Endothelial cell of umbilical vein (primary cell): ENCODE measurements around the gene C17orf50. TPM values are rescaled to one million over a fixed set of nuclear protein-coding genes. Genes with fewer than 3 reads are reported as not detected.

ENCODE experiments used
- BruUV-seq: library from RNA; stranded (reverse); fragments of 400-500 nt; replicated peaks from 2 replicates; lab custom pipeline; 2021; lab: Mats Ljungman, UMichigan
- CTCF ChIA-PET: fragments of 300-600, 350-600 bp; sonication (Branson Sonifier 250); formaldehyde crosslinking; loops from one replicate; lab custom pipeline; 2021; ENCODE audit warnings: antibody characterized with exemption, inconsistent platforms; lab: Charles Lee
- POLR2A ChIA-PET: fragments of 300-600, 350-600 bp; sonication (Branson Sonifier 250); formaldehyde crosslinking; loops from one replicate; lab custom pipeline; 2021; ENCODE audit warnings: antibody characterized with exemption, inconsistent platforms; lab: Charles Lee
- DNase-seq: peaks from one replicate; pipeline ENCODE4 v3.0.0-alpha.2; 2011; ENCODE audit warnings: low read depth, low spot score
- FAIRE-seq: peaks from 2 replicates; lab custom pipeline; 2011; peaks lifted over from hg19 to GRCh38; lab: Jason Lieb, UNC
- H2AFZ ChIP-seq: 2 replicates; pipeline ENCODE4 v1.6.0; 2012; ENCODE audit warnings: low read depth, low read length, control low read depth, inconsistent platforms
- H3K27ac ChIP-seq: 2 replicates; pipeline ENCODE4 v1.5.1; 2011; ENCODE audit warnings: low read depth, mild to moderate bottlenecking, control low read depth, low read length, moderate library complexity; ENCODE audit not compliant: insufficient read depth
- H3K27me3 ChIP-seq, 2 experiments: 2 replicates each; pipeline versions ENCODE4 v1.6.0 to v1.6.1; 2011; ENCODE audit warnings: low read length in 2 of 2, mixed read lengths in 1 of 2; ENCODE audit not compliant: control insufficient read depth in 2 of 2, insufficient read depth in 2 of 2
- H3K36me3 ChIP-seq, 2 experiments: 2 replicates in 1 of 2; 3 replicates in 1 of 2; pipeline ENCODE4 v1.5.1; 2011; ENCODE audit warnings: low read length in 2 of 2, mild to moderate bottlenecking in 1 of 2, moderate library complexity in 1 of 2; ENCODE audit not compliant: control insufficient read depth in 2 of 2, insufficient read depth in 2 of 2; ENCODE audit errors: extremely low read depth in 1 of 2
- H3K4me1 ChIP-seq: 3 replicates; pipeline ENCODE4 v1.5.1; 2011; ENCODE audit warnings: mild to moderate bottlenecking, low read length; ENCODE audit not compliant: control insufficient read depth, insufficient read depth; ENCODE audit errors: extremely low read depth
- H3K4me2 ChIP-seq: 2 replicates; pipeline ENCODE4 v1.6.1; 2011; ENCODE audit warnings: low read length, control low read depth, mixed read lengths; ENCODE audit not compliant: insufficient read depth
- H3K4me3 ChIP-seq, 3 experiments: fragments of 200-600 bp in 1 of 3; sonication (generic), shearing (Covaris generic) in 1 of 3; replicated peaks in 1 of 3; 2 replicates each; pipeline ENCODE4 v1.5.1; 2011 to 2016; ENCODE audit warnings: control low read depth in 3 of 3, low read length in 3 of 3, mild to moderate bottlenecking in 2 of 3, inconsistent platforms in 1 of 3, low read depth in 1 of 3, moderate library complexity in 1 of 3; ENCODE audit not compliant: insufficient read depth in 1 of 3
- H3K79me2 ChIP-seq: 2 replicates; pipeline ENCODE4 v1.6.0; 2012; ENCODE audit warnings: low read length, inconsistent platforms; ENCODE audit not compliant: control insufficient read depth, insufficient read depth
- H3K9ac ChIP-seq: replicated peaks from 2 replicates; pipeline ENCODE3; 2011; ENCODE audit warnings: low read length, control low read depth; ENCODE audit not compliant: insufficient read depth; ENCODE audit errors: extremely low read depth
- H3K9me1 ChIP-seq: replicated peaks from 3 replicates; pipeline ENCODE4 v1.6.0; 2011; ENCODE audit warnings: mild to moderate bottlenecking, low read length; ENCODE audit not compliant: control insufficient read depth, insufficient read depth; ENCODE audit errors: extremely low read depth
- H3K9me3 ChIP-seq: replicated peaks from 2 replicates; pipeline ENCODE4 v1.5.1; 2012; ENCODE audit warnings: low read length, inconsistent platforms; ENCODE audit not compliant: control insufficient read depth, insufficient read depth
- H4K20me1 ChIP-seq: replicated peaks from 2 replicates; pipeline ENCODE3; 2011; ENCODE audit warnings: mild to moderate bottlenecking, low read length; ENCODE audit not compliant: control insufficient read depth, insufficient read depth; ENCODE audit errors: extremely low read depth
- CTCF ChIP-seq, 2 donors: IDR thresholded peaks; 1 replicate in 1 of 2; 2 replicates in 1 of 2; pipeline ENCODE4 v1.5.1; 2011; ENCODE audit warnings: low read length in 2 of 2, mild to moderate bottlenecking in 2 of 2, moderate library complexity in 2 of 2, control low read depth in 1 of 2, inconsistent platforms in 1 of 2, low read depth in 1 of 2; ENCODE audit not compliant: insufficient read depth in 1 of 2; ENCODE audit errors: extremely low read depth in 1 of 2
- EZH2 ChIP-seq: IDR thresholded peaks from 2 replicates; pipeline ENCODE4 v1.6.1; 2012; ENCODE audit warnings: borderline replicate concordance, low read depth, mild to moderate bottlenecking, moderate library complexity, low read length, inconsistent platforms; ENCODE audit not compliant: severe bottlenecking
- FOS ChIP-seq: IDR thresholded peaks from 2 replicates; pipeline ENCODE4 v1.6.1; 2011; ENCODE audit warnings: mild to moderate bottlenecking, low read length, moderate library complexity, borderline replicate concordance; ENCODE audit not compliant: insufficient read depth
- GATA2 ChIP-seq: IDR thresholded peaks from 2 replicates; pipeline ENCODE4 v1.7.0; 2011; ENCODE audit warnings: low read depth, mild to moderate bottlenecking, moderate library complexity, mixed read lengths, low read length; ENCODE audit not compliant: insufficient read length, insufficient read depth
- JUN ChIP-seq: IDR thresholded peaks from 2 replicates; pipeline ENCODE4 v1.6.1; 2011; ENCODE audit warnings: borderline replicate concordance, low read depth; ENCODE audit not compliant: insufficient read length, insufficient read depth
- MAX ChIP-seq: IDR thresholded peaks from 2 replicates; pipeline ENCODE4 v1.6.1; 2011; ENCODE audit not compliant: insufficient read depth, insufficient read length
- MYC ChIP-seq: IDR thresholded peaks from one replicate; pipeline ENCODE4 v1.6.1; 2011; ENCODE audit warnings: mild to moderate bottlenecking, low read depth, low read length
- POLR2A ChIP-seq: IDR thresholded peaks from 2 replicates; pipeline ENCODE4 v1.6.1; 2012; ENCODE audit warnings: low read depth, mild to moderate bottlenecking, control low read depth, low read length
- POLR2AphosphoS5 ChIP-seq: IDR thresholded peaks from 2 replicates; pipeline ENCODE4 v1.6.1; 2012; ENCODE audit warnings: low read depth, mild to moderate bottlenecking, control low read depth, low read length, moderate library complexity; ENCODE audit not compliant: insufficient read depth
- dilution Hi-C: fragments of 300-500 bp; cut with MboI; formaldehyde crosslinking; loops from one replicate; pipeline ENCODE4 v1.15.0; 2019; ENCODE audit warnings: low sequenced_read_pairs; ENCODE audit not compliant: extremely low pct_ligation_motif_present
- intact Hi-C: fragments of 100-400 bp; cut with micrococcal nuclease; formaldehyde crosslinking; loops from one replicate; pipeline ENCODE4 v1.10.0; 2022
- polyA plus RNA-seq, 4 experiments: library from polyadenylated mRNA; depleted of rRNA in 3 of 4; stranded (reverse) in 3 of 4; unstranded in 1 of 4; fragments of >200 nt; gene quantifications; 2 replicates each; pipeline versions ENCODE4 v1.2.1 to v1.2.3, GENCODE V29; 2011 to 2012; ENCODE audit warnings: missing spikeins in 1 of 4
- total RNA-seq: library from RNA; stranded (reverse); gene quantifications from 2 replicates; pipeline ENCODE4 v1.2.3, GENCODE V29; 2021

The C17orf50 gene
- total and polyA plus RNA-seq, 2 donors (not counting 3 experiments of a cell fraction or from before 2014, with no cell fraction given) = 0.15 TPM; not detected in 1

GRCh38 chr17:35715416-35715815 lies 45.3 kb upstream of the C17orf50 start:
- Histone ChIP-seq H2AFZ (no peak overlapping the region), H3K4me2 (no peak overlapping the region), H3K36me3 (peaks cover 10 to 12% of the 10 kb centered on the region in 2 experiments), H3K9me3 (no peaks in the 10 kb centered on the region), H3K79me2 (no peaks in the 10 kb centered on the region), H3K27me3 (no peaks in the 10 kb centered on the region), H3K27ac (no peak overlapping the region), H3K4me3 (no peak overlapping the region), H3K9me1 (no peaks in the 10 kb centered on the region), H4K20me1 (peaks cover 2% of the 10 kb centered on the region), H3K9ac (no peak overlapping the region), H3K4me1 (peaks cover 15% of the 10 kb centered on the region)
- intact Hi-C loops = no loop called here
- FAIRE-seq (no peak), DNase-seq (no peak)
- ChIA-PET POLR2A (no interaction called here), CTCF (interaction anchor here (1.3 kb wide), 1 partner anchor 32 kb away, joined by 3 read pairs; no protein-coding TSS in a partner anchor)
- TF ChIP-seq FOS (no peak), MAX (no peak), GATA2 (no peak), EZH2 (no peak), JUN (no peak), MYC (no peak), POLR2A (no peak), CTCF (IDR thresholded peaks at IDR 0.05; ENCODE audit: extremely low read depth in 1 of 2, insufficient read depth in 1 of 2, low read depth in 1 of 2, low read length in 2 of 2) (no peak), POLR2AphosphoS5 (no peak)
- dilution Hi-C loops = no loop called here
- no TSS peak for BruUV-seq
